Esophagus (tissue), 2 donors: ENCODE results near the gene XPNPEP1. TPM values are rescaled to one million over a fixed set of nuclear protein-coding genes. Genes with fewer than 3 reads are reported as not detected.
"Not testable (repeated sequence)": the region's sequence is repeated elsewhere in the genome, so short reads cannot be mapped to it uniquely, and the experiment has no call there.

Experiments
- H3K27ac ChIP-seq, 2 donors: one replicate each; pipeline ENCODE4 v1.5.1; 2013; ENCODE audit warnings: low read depth in 2 of 2, mild to moderate bottlenecking in 2 of 2, inconsistent platforms in 1 of 2, low read length in 1 of 2, moderate library complexity in 1 of 2
- H3K27me3 ChIP-seq, 2 donors: one replicate each; pipeline ENCODE4 v1.6.1; 2013; ENCODE audit warnings: low read length in 2 of 2, control low read depth in 1 of 2, mild to moderate bottlenecking in 1 of 2; ENCODE audit not compliant: insufficient read depth in 2 of 2, control insufficient read depth in 1 of 2
- H3K36me3 ChIP-seq, 2 donors: one replicate each; pipeline ENCODE4 v1.6.1; 2013; ENCODE audit warnings: low read length in 1 of 2; ENCODE audit not compliant: control insufficient read depth in 2 of 2, insufficient read depth in 2 of 2
- H3K4me1 ChIP-seq, 2 donors: one replicate each; pipeline ENCODE4 v1.6.1; 2013; ENCODE audit warnings: low read length in 1 of 2; ENCODE audit not compliant: control insufficient read depth in 2 of 2, insufficient read depth in 2 of 2
- H3K4me3 ChIP-seq, 2 donors: one replicate each; pipeline ENCODE4 v1.5.1; 2013; ENCODE audit warnings: low read length in 2 of 2, mild to moderate bottlenecking in 2 of 2, low read depth in 1 of 2, moderate library complexity in 1 of 2
- H3K9me3 ChIP-seq, 2 donors: one replicate each; pipeline ENCODE4 v1.6.1; 2013; ENCODE audit warnings: mild to moderate bottlenecking in 2 of 2, low read depth in 1 of 2, low read length in 1 of 2, moderate library complexity in 1 of 2; ENCODE audit not compliant: control insufficient read depth in 2 of 2, insufficient read depth in 1 of 2
- WGBS, 2 donors: extraction: QIAGEN DNeasy Blood & Tissue Kit; methylation state at CpG; one replicate each; pipeline ENCODE4 v1.1.7; 2013; 5-methylcytosine and 5-hydroxymethylcytosine counted together
- polyA plus RNA-seq, 2 donors: library from polyadenylated mRNA; stranded (reverse); fragments of 200-250 nt; gene quantifications; one replicate each; pipeline ENCODE4 v1.2.3, GENCODE V29; 2013
- donor health status: healthy with polysubstance abuse.
- donor health status: Bipolar disorder and iron deficiency.

XPNPEP1 gene
- polyA plus RNA-seq, 2 donors = 11.3 to 29.3 TPM

DNA sequence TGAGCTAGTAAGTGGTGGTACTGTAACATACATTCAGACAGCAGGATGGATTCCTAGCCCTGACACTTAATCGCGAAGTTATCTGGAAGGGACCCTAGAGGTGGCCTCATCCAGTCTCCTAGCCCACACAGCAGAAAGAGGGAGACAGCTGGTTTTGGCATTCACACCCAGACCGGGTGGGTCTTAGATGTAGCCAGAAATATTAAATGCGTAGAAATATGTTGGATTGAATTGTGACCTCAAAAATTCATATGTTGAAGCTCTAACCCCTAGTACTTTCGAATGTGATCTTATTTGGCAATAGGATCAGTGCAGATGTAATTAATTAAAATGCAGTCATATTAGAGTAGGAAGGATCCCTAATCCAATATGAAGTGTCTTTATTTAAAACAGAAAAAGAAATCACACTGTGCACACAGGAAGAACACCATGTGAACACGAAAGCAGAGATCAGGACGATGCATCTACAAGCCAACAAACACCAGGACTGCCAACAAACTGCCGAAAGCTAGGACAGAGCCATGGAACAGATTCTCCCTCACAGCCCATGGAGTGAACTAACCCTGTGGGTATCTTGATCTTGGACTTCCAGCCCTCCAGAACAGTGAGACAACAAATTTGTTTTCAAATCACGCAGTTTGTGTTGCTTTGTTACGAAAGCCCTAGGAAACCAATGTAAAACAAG lies 2.9 kb upstream of the XPNPEP1 start:
- Histone ChIP-seq H3K4me1 (peaks cover 2 to 5% of the 10 kb centered on the region in 2 donors), H3K27ac (no peak overlapping the region), H3K4me3 (no peak overlapping the region), H3K36me3 (no peaks in the 10 kb centered on the region), H3K9me3 (no peaks in the 10 kb centered on the region), H3K27me3 (no peaks in the 10 kb centered on the region)
- 87 to 88% methylated on average over 10 of the region's 10 CpGs for WGBS, 2 donors

DNA sequence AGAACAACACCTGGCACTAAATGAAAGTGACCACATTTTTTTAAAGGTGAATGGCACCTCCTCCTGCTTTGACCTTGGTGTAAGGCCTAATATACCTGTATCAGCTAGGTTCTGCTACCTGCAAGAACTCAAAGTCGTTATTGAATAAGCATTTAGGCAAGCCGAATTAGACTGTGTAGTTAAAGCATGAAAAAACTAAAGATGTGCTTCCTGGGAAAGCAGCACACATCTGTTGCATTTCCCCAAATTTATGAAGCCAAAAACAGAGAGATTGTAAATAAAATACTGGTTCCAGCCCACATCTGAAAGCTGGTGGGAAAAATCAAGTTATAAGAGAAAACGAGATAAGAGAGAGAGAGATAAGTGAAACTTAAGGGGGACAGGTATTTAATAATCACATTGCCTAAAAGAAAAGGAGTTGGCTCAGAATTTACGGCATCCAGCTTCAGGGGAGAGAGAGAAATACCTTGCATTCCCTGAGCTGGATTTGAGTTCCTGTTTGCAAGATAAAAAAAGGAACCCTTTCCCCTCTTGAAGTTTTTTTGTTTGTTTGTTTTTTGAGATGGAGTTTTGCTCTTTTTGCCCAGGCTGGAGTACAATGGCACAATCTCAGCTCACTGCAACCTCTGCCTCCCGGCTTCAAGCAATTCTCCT lies 1.8 kb upstream of the XPNPEP1 start:
- no peaks in the 10 kb centered on the region for H3K36me3 ChIP-seq
- H3K4me3 ChIP-seq = no peak overlapping the region
- WGBS, 2 donors = 70 to 79% methylated on average over 5 of the region's 5 CpGs
- no peak overlapping the region for H3K27ac ChIP-seq
- no peaks in the 10 kb centered on the region for H3K9me3 ChIP-seq
- peaks cover 2 to 5% of the 10 kb centered on the region in 2 donors for H3K4me1 ChIP-seq
- H3K27me3 ChIP-seq = no peaks in the 10 kb centered on the region

DNA sequence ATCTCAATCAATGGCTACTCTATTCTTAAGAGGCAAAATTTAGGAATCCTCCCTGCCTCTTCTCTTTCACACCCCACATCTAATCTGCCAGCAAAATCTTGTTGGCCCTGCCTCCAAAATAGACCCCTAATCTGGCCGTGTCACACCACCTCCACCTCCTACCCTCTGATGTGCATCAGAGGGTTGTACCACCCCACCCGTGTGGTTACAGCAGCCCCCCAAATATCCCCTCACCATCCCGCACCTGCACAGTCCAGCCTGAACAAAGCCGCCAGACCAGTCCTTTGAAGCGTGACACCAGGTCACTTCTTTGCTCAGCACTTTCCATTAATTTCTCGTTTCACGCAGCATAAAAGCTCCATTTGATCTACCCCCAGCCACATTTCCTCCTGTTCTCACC lies 776 bp upstream of the XPNPEP1 start:
- WGBS, 2 donors = 90 to 93% methylated on average over 7 of the region's 7 CpGs

DNA sequence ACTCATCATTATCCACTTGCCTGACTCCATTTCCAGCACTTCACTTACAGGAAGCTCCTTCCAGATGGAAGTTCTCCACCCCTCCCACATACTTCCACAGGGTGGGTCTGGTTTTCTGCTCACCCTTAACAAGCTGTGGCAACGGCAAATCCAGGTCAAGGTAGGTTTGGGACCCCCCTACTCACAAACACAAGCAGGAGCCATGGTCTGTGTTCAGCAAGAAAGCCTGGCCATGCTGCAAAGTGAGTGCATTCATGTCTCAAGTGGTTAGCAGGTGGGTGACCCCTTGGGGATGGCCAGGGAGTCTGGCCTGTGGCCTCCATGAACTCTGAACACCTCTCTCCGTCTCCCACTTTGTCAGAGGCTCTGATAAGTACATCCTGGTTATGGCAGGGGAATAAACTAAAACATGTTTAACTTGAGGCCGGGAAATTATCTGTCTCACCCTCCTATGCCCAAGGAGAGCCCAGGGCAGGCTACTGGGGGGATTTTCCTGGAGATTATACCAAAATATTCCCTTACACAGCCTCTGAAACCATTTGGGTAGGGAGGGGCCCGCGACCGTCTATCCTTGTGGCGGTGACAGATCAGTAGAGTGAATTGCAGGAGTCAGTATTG lies 844 bp downstream of the XPNPEP1 start:
- H3K4me1 ChIP-seq = peaks cover 2 to 5% of the 10 kb centered on the region in 2 donors
- H3K9me3 ChIP-seq = no peaks in the 10 kb centered on the region
- no peaks in the 10 kb centered on the region for H3K27me3 ChIP-seq
- WGBS, 2 donors = 10 to 13% methylated on average over 7 of the region's 7 CpGs
- H3K4me3 ChIP-seq = peak overlapping the region; percentile 89 to 92
- peak overlapping the region; percentile 82 to 91 for H3K27ac ChIP-seq
- no peaks in the 10 kb centered on the region for H3K36me3 ChIP-seq

More for the DNA sequence above, 776 bp upstream of the XPNPEP1 start:
- Histone ChIP-seq H3K4me1 (peaks cover 2 to 5% of the 10 kb centered on the region in 2 donors), H3K27me3 (no peaks in the 10 kb centered on the region), H3K36me3 (no peaks in the 10 kb centered on the region), H3K27ac (peak overlapping the region in 1 of 2 donors; percentile 51), H3K4me3 (no peak overlapping the region), H3K9me3 (no peaks in the 10 kb centered on the region)

DNA sequence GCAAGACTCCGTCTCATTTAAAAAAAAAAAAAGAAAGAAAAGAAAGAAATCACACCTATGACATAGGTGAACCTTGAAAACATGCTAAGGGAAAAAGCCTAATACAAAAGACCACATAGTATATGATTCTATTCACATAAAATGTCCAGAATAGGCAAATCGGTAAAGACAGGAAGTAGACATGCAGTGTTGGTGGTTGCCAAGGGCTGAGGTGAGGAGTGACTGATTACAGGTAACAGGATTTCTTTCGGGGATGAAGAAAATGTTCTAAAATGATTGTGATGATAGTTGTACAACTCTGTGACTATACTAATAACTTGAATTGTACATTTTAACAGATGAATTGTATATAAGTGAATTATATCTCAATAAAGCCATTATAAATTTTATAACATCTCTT lies 3.3 kb downstream of the XPNPEP1 start:
- H3K4me1 ChIP-seq = peaks cover 2 to 5% of the 10 kb centered on the region in 2 donors
- H3K4me3 ChIP-seq = no peak overlapping the region
- no peak overlapping the region for H3K27ac ChIP-seq
- WGBS, 2 donors = 82 to 86% methylated on average over 3 of the region's 3 CpGs
- H3K27me3 ChIP-seq = no peaks in the 10 kb centered on the region
- H3K36me3 ChIP-seq = no peaks in the 10 kb centered on the region
- H3K9me3 ChIP-seq = no peaks in the 10 kb centered on the region

DNA sequence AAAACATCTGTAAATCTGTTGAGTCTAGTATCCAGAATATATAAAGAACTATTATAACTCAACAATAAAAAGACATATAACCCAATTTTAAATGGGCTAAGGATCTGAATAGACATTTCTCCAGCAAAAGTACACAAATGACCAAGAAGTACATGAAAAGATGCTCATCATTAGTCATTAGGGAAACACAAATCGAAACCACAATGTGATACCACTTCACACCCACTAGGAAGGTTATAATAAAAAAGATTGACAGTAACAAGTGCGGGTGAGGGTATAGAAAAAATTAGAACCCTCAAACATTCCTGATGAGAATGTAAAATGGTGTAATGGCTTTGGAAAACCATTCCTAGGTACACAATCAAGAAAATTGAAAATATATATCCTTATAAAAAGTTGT lies 4.1 kb downstream of the XPNPEP1 start:
- Histone ChIP-seq H3K27ac (no peak overlapping the region), H3K9me3 (no peaks in the 10 kb centered on the region), H3K27me3 (no peaks in the 10 kb centered on the region), H3K4me3 (no peak overlapping the region), H3K36me3 (no peaks in the 10 kb centered on the region), H3K4me1 (peaks cover 2 to 5% of the 10 kb centered on the region in 2 donors)
- 76 to 79% methylated on average over 2 of the region's 2 CpGs for WGBS, 2 donors

DNA sequence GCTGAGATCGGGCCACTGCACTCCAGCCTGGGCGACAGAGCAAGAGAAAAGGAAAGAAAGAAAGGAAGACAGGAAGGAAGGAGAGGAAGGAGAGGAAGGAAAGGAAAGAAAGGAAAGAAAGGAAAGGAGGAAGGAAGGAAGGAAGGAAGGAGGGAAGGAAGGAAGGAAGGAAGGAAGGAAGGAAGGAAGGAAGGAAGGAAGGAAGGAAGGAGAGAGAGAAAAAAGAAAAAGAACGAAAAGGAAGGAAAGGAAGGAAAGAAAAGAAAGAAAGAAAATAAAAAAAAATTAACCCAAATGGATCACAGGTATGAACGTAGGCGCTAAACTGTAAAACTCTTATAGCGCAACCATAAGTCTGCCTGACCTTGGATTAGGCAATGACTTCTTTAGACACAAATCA lies 4.6 kb downstream of the XPNPEP1 start:
- 94 to 95% methylated on average over 6 of the region's 6 CpGs for WGBS, 2 donors
- H3K36me3 ChIP-seq, H3K27ac ChIP-seq, H3K4me3 ChIP-seq, H3K27me3 ChIP-seq, H3K9me3 ChIP-seq, H3K4me1 ChIP-seq: not testable (repeated sequence)

DNA sequence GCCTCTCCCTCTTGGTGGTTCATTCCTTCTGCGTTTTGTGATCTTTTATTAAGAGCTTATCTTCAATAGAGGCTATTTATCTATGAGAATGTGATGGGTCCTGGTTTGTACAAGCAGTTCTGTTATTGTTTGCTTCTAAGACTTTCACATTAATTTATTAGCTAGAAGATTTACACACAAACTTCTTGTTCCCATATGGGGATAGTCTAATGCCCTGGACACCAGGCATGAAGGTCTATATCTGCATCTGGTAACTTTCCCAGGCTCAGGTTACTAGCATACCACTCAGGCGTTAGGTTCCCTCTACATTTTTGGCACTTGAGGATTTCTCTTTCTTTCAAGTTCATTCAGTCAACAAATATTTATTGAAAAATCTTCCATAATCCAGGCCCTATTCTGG lies 7.7 kb downstream of the XPNPEP1 start:
- no peaks in the 10 kb centered on the region for H3K27me3 ChIP-seq
- peaks cover 0 to 2% of the 10 kb centered on the region in 2 donors for H3K4me1 ChIP-seq
- no peaks in the 10 kb centered on the region for H3K9me3 ChIP-seq
- H3K4me3 ChIP-seq = no peak overlapping the region
- peaks cover 0 to 3% of the 10 kb centered on the region in 2 donors for H3K36me3 ChIP-seq
- WGBS, 2 donors = 73 to 90% methylated on average over 2 of the region's 2 CpGs
- H3K27ac ChIP-seq = no peak overlapping the region

DNA sequence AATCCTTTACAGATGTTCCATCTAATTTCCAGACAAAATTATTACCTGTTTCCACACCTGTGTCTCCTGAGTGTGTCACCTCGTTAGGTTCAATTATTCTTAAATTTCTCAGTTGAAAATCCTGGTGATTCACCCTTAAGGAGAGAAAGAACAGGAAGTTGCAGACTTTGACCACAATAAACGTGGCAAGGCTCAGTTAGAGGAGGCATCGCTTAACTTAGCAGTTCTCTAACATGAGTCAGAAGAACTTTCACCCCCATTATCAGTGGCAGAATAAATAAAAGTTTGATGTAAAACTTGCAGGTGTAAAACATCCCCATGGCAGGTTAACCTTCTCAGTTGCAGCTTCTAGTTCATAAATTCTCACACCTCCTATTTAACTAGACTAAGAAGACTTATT lies 8.3 kb downstream of the XPNPEP1 start:
- no peak overlapping the region for H3K4me3 ChIP-seq
- peaks cover 0 to 2% of the 10 kb centered on the region in 2 donors for H3K4me1 ChIP-seq
- H3K27ac ChIP-seq = no peak overlapping the region
- H3K27me3 ChIP-seq = no peaks in the 10 kb centered on the region
- H3K9me3 ChIP-seq = no peaks in the 10 kb centered on the region
- WGBS, 2 donors = 20 to 34% methylated on average over 3 of the region's 3 CpGs
- H3K36me3 ChIP-seq = peaks cover 0 to 3% of the 10 kb centered on the region in 2 donors
